Endothelial cell of umbilical vein (primary cell): Measurements from ENCODE around the gene PSAPL1. TPM values are rescaled to one million over a fixed set of nuclear protein-coding genes. Genes with fewer than 3 reads are reported as not detected.

ENCODE experiments used
- BruUV-seq: library from RNA; stranded (reverse); fragments of 400-500 nt; replicated peaks from 2 replicates; lab custom pipeline; 2021; lab: Mats Ljungman, UMichigan
- CTCF ChIA-PET: fragments of 300-600, 350-600 bp; sonication (Branson Sonifier 250); formaldehyde crosslinking; loops from one replicate; lab custom pipeline; 2021; ENCODE audit warnings: antibody characterized with exemption, inconsistent platforms; lab: Charles Lee
- POLR2A ChIA-PET: fragments of 300-600, 350-600 bp; sonication (Branson Sonifier 250); formaldehyde crosslinking; loops from one replicate; lab custom pipeline; 2021; ENCODE audit warnings: antibody characterized with exemption, inconsistent platforms; lab: Charles Lee
- DNase-seq: peaks from one replicate; pipeline ENCODE4 v3.0.0-alpha.2; 2011; ENCODE audit warnings: low read depth, low spot score
- FAIRE-seq: peaks from 2 replicates; lab custom pipeline; 2011; peaks lifted over from hg19 to GRCh38; lab: Jason Lieb, UNC
- H2AFZ ChIP-seq: 2 replicates; pipeline ENCODE4 v1.6.0; 2012; ENCODE audit warnings: low read depth, low read length, control low read depth, inconsistent platforms
- H3K27ac ChIP-seq: 2 replicates; pipeline ENCODE4 v1.5.1; 2011; ENCODE audit warnings: low read depth, mild to moderate bottlenecking, control low read depth, low read length, moderate library complexity; ENCODE audit not compliant: insufficient read depth
- H3K27me3 ChIP-seq, 2 experiments: 2 replicates each; pipeline versions ENCODE4 v1.6.0 to v1.6.1; 2011; ENCODE audit warnings: low read length in 2 of 2, mixed read lengths in 1 of 2; ENCODE audit not compliant: control insufficient read depth in 2 of 2, insufficient read depth in 2 of 2
- H3K36me3 ChIP-seq, 2 experiments: 2 replicates in 1 of 2; 3 replicates in 1 of 2; pipeline ENCODE4 v1.5.1; 2011; ENCODE audit warnings: low read length in 2 of 2, mild to moderate bottlenecking in 1 of 2, moderate library complexity in 1 of 2; ENCODE audit not compliant: control insufficient read depth in 2 of 2, insufficient read depth in 2 of 2; ENCODE audit errors: extremely low read depth in 1 of 2
- H3K4me1 ChIP-seq: 3 replicates; pipeline ENCODE4 v1.5.1; 2011; ENCODE audit warnings: mild to moderate bottlenecking, low read length; ENCODE audit not compliant: control insufficient read depth, insufficient read depth; ENCODE audit errors: extremely low read depth
- H3K4me2 ChIP-seq: 2 replicates; pipeline ENCODE4 v1.6.1; 2011; ENCODE audit warnings: low read length, control low read depth, mixed read lengths; ENCODE audit not compliant: insufficient read depth
- H3K4me3 ChIP-seq, 3 experiments: fragments of 200-600 bp in 1 of 3; sonication (generic), shearing (Covaris generic) in 1 of 3; replicated peaks in 1 of 3; 2 replicates each; pipeline ENCODE4 v1.5.1; 2011 to 2016; ENCODE audit warnings: control low read depth in 3 of 3, low read length in 3 of 3, mild to moderate bottlenecking in 2 of 3, inconsistent platforms in 1 of 3, low read depth in 1 of 3, moderate library complexity in 1 of 3; ENCODE audit not compliant: insufficient read depth in 1 of 3
- H3K79me2 ChIP-seq: 2 replicates; pipeline ENCODE4 v1.6.0; 2012; ENCODE audit warnings: low read length, inconsistent platforms; ENCODE audit not compliant: control insufficient read depth, insufficient read depth
- H3K9ac ChIP-seq: replicated peaks from 2 replicates; pipeline ENCODE3; 2011; ENCODE audit warnings: low read length, control low read depth; ENCODE audit not compliant: insufficient read depth; ENCODE audit errors: extremely low read depth
- H3K9me1 ChIP-seq: replicated peaks from 3 replicates; pipeline ENCODE4 v1.6.0; 2011; ENCODE audit warnings: mild to moderate bottlenecking, low read length; ENCODE audit not compliant: control insufficient read depth, insufficient read depth; ENCODE audit errors: extremely low read depth
- H3K9me3 ChIP-seq: replicated peaks from 2 replicates; pipeline ENCODE4 v1.5.1; 2012; ENCODE audit warnings: low read length, inconsistent platforms; ENCODE audit not compliant: control insufficient read depth, insufficient read depth
- H4K20me1 ChIP-seq: replicated peaks from 2 replicates; pipeline ENCODE3; 2011; ENCODE audit warnings: mild to moderate bottlenecking, low read length; ENCODE audit not compliant: control insufficient read depth, insufficient read depth; ENCODE audit errors: extremely low read depth
- CTCF ChIP-seq, 2 donors: IDR thresholded peaks; 1 replicate in 1 of 2; 2 replicates in 1 of 2; pipeline ENCODE4 v1.5.1; 2011; ENCODE audit warnings: low read length in 2 of 2, mild to moderate bottlenecking in 2 of 2, moderate library complexity in 2 of 2, control low read depth in 1 of 2, inconsistent platforms in 1 of 2, low read depth in 1 of 2; ENCODE audit not compliant: insufficient read depth in 1 of 2; ENCODE audit errors: extremely low read depth in 1 of 2
- EZH2 ChIP-seq: IDR thresholded peaks from 2 replicates; pipeline ENCODE4 v1.6.1; 2012; ENCODE audit warnings: borderline replicate concordance, low read depth, mild to moderate bottlenecking, moderate library complexity, low read length, inconsistent platforms; ENCODE audit not compliant: severe bottlenecking
- FOS ChIP-seq: IDR thresholded peaks from 2 replicates; pipeline ENCODE4 v1.6.1; 2011; ENCODE audit warnings: mild to moderate bottlenecking, low read length, moderate library complexity, borderline replicate concordance; ENCODE audit not compliant: insufficient read depth
- GATA2 ChIP-seq: IDR thresholded peaks from 2 replicates; pipeline ENCODE4 v1.7.0; 2011; ENCODE audit warnings: low read depth, mild to moderate bottlenecking, moderate library complexity, mixed read lengths, low read length; ENCODE audit not compliant: insufficient read length, insufficient read depth
- JUN ChIP-seq: IDR thresholded peaks from 2 replicates; pipeline ENCODE4 v1.6.1; 2011; ENCODE audit warnings: borderline replicate concordance, low read depth; ENCODE audit not compliant: insufficient read length, insufficient read depth
- MAX ChIP-seq: IDR thresholded peaks from 2 replicates; pipeline ENCODE4 v1.6.1; 2011; ENCODE audit not compliant: insufficient read depth, insufficient read length
- MYC ChIP-seq: IDR thresholded peaks from one replicate; pipeline ENCODE4 v1.6.1; 2011; ENCODE audit warnings: mild to moderate bottlenecking, low read depth, low read length
- POLR2A ChIP-seq: IDR thresholded peaks from 2 replicates; pipeline ENCODE4 v1.6.1; 2012; ENCODE audit warnings: low read depth, mild to moderate bottlenecking, control low read depth, low read length
- POLR2AphosphoS5 ChIP-seq: IDR thresholded peaks from 2 replicates; pipeline ENCODE4 v1.6.1; 2012; ENCODE audit warnings: low read depth, mild to moderate bottlenecking, control low read depth, low read length, moderate library complexity; ENCODE audit not compliant: insufficient read depth
- dilution Hi-C: fragments of 300-500 bp; cut with MboI; formaldehyde crosslinking; loops from one replicate; pipeline ENCODE4 v1.15.0; 2019; ENCODE audit warnings: low sequenced_read_pairs; ENCODE audit not compliant: extremely low pct_ligation_motif_present
- intact Hi-C: fragments of 100-400 bp; cut with micrococcal nuclease; formaldehyde crosslinking; loops from one replicate; pipeline ENCODE4 v1.10.0; 2022
- polyA plus RNA-seq, 4 experiments: library from polyadenylated mRNA; depleted of rRNA in 3 of 4; stranded (reverse) in 3 of 4; unstranded in 1 of 4; fragments of >200 nt; gene quantifications; 2 replicates each; pipeline versions ENCODE4 v1.2.1 to v1.2.3, GENCODE V29; 2011 to 2012; ENCODE audit warnings: missing spikeins in 1 of 4
- total RNA-seq: library from RNA; stranded (reverse); gene quantifications from 2 replicates; pipeline ENCODE4 v1.2.3, GENCODE V29; 2021

The PSAPL1 gene
- total and polyA plus RNA-seq, 2 donors (not counting 3 experiments of a cell fraction or from before 2014, with no cell fraction given): not detected

DNA sequence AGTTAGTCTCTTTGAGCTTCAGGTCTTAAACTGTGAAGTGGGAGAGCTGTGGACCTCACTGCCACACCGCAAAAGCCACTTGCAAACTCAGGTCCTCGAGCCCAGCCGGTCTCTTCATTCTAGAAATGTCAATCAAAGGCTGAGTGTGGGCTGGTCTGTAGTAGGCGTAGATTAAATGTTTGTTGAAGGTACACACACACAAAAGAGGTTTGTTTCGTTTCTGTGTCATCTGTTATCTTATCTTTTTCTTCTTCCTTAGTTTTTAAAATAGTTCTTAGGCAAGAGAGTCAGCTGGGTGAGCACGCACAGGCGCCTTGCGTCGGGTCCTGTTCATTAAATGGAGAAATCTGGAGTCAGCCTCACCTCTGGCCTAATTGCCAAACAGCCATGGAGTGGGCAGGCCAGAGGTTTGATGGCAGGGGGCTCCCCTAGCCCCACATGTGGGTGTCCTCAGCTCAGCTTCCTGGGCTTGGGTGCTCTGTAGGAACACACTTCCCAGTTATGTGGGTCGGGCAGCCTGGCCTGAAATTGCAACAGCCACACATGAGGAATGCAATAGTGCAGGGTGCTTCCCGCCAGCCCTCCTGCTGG, 836 bp upstream of the PSAPL1 start:
- Histone ChIP-seq H3K27me3 (no peaks in the 10 kb centered on the region), H3K4me1 (no peaks in the 10 kb centered on the region), H2AFZ (no peak overlapping the region), H3K4me3 (no peak overlapping the region), H3K9ac (no peak overlapping the region), H4K20me1 (no peaks in the 10 kb centered on the region), H3K4me2 (no peak overlapping the region), H3K36me3 (no peaks in the 10 kb centered on the region), H3K79me2 (no peaks in the 10 kb centered on the region), H3K9me3 (no peaks in the 10 kb centered on the region), H3K9me1 (no peaks in the 10 kb centered on the region), H3K27ac (no peak overlapping the region)
- POLR2A ChIA-PET: no interaction called here
- dilution Hi-C loops: no loop called here
- intact Hi-C loops: no loop called here
- no peak for DNase-seq
- TF ChIP-seq EZH2: no peak
- no peak for TF ChIP-seq MAX
- no peak for TF ChIP-seq POLR2AphosphoS5
- no peak for TF ChIP-seq CTCF (IDR thresholded peaks at IDR 0.05; ENCODE audit: extremely low read depth in 1 of 2, insufficient read depth in 1 of 2, low read depth in 1 of 2, low read length in 2 of 2)
- TF ChIP-seq MYC: no peak
- no peak for TF ChIP-seq POLR2A
- no peak for TF ChIP-seq JUN
- TF ChIP-seq GATA2: no peak
- TF ChIP-seq FOS: no peak
- BruUV-seq: no TSS peak
- CTCF ChIA-PET: no interaction called here
- no peak for FAIRE-seq
